ENCODE data around the gene CCDC78. TPM values are rescaled to one million over a fixed set of nuclear protein-coding genes. Genes with fewer than 3 reads are reported as not detected.

CCDC78 gene
- total RNA-seq, 4 donors from 2014 or later: 0.13 TPM; not detected in 3

DNA sequence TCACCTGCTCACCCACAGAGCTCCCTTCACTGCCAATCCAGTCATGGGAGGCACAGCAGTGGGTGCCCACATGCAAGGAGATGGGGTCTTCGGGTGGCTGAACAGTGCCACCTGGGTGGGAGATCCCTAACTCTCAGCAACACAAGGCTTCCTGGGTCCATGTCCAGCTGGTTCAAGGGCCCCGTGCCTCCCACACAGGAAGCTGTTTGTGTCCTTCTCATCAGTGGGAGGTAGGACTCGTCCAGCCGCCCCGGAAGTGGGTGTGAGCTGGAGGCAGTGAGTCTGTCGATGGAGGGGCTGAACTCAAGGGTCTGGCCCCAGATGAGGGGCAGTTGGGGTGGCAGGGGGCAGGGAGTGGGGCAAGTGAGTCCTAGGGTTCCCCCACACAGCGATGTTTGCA, 22.2 kb downstream of the CCDC78 start:
- H3K4me3 ChIP-seq: no peak overlapping the region
- H3K9me3 ChIP-seq: no peaks in the 10 kb centered on the region
- H3K4me1 ChIP-seq: peaks cover 0 to 32% (median 7%) of the 10 kb centered on the region in 3 donors
- WGBS, 2 donors (ENCODE audit: low coverage in 1 of 2): no CpG with 5 or more reads among the region's 7 CpGs
- peaks cover 100% of the 10 kb centered on the region for H3K27me3 ChIP-seq
- no peaks in the 10 kb centered on the region for H3K36me3 ChIP-seq
- no peak for TF ChIP-seq POLR2A (IDR thresholded peaks at IDR 0.05)
- TF ChIP-seq CTCF (IDR thresholded peaks at IDR 0.05): no peak
- no peak overlapping the region for H3K27ac ChIP-seq
- no peak for ATAC-seq

- TF ChIP-seq POLR2AphosphoS5 (IDR thresholded peaks at IDR 0.05) (no peak), EP300 (IDR thresholded peaks at IDR 0.05) (no peak), CTCF (IDR thresholded peaks at IDR 0.05) (no peak), POLR2A (IDR thresholded peaks at IDR 0.05) (no peak)
- H3K9me3 ChIP-seq: no peaks in the 10 kb centered on the region
- no peak overlapping the region for H3K4me3 ChIP-seq
- H3K4me1 ChIP-seq: peaks cover 0 to 32% (median 7%) of the 10 kb centered on the region in 3 donors
- no peak overlapping the region for H3K27ac ChIP-seq
- WGBS, 2 donors (ENCODE audit: low coverage in 1 of 2): 100% methylated on average over 1 of the region's 12 CpGs; no CpG with 5 or more reads in 1 of the 2 donors
- no peak for ATAC-seq
- no peaks in the 10 kb centered on the region for H3K36me3 ChIP-seq
- H3K27me3 ChIP-seq: peaks cover 100% of the 10 kb centered on the region
These were observed 22.8 kb downstream of the CCDC78 start for GRCh38 chr16:703406-703805.

- Histone ChIP-seq H3K4me1 (peaks cover 0 to 32% (median 7%) of the 10 kb centered on the region in 3 donors), H3K27me3 (peaks cover 100% of the 10 kb centered on the region), H3K4me3 (no peak overlapping the region), H3K9me3 (no peaks in the 10 kb centered on the region), H3K27ac (no peak overlapping the region), H3K36me3 (no peaks in the 10 kb centered on the region)
- TF ChIP-seq EP300 (IDR thresholded peaks at IDR 0.05) (no peak), POLR2A (IDR thresholded peaks at IDR 0.05) (no peak), POLR2AphosphoS5 (IDR thresholded peaks at IDR 0.05) (no peak), CTCF (IDR thresholded peaks at IDR 0.05) (no peak)
- WGBS, 2 donors (ENCODE audit: low coverage in 1 of 2): 84 to 88% methylated on average over 6 to 11 of the region's 19 CpGs
- ATAC-seq: no peak
These were observed 23.9 kb downstream of the CCDC78 start for GRCh38 chr16:702341-702740.

- ATAC-seq: peak; percentile 67
- WGBS, 2 donors (ENCODE audit: low coverage in 1 of 2): no CpG with 5 or more reads among the region's 76 CpGs
- peaks cover 0 to 24% (median 3%) of the 10 kb centered on the region in 3 donors for H3K4me1 ChIP-seq
- peaks cover 100% of the 10 kb centered on the region for H3K27me3 ChIP-seq
- H3K27ac ChIP-seq: no peak overlapping the region
- H3K4me3 ChIP-seq: no peak overlapping the region
- no peak for TF ChIP-seq POLR2A (IDR thresholded peaks at IDR 0.05)
- TF ChIP-seq POLR2AphosphoS5 (IDR thresholded peaks at IDR 0.05): no peak
- TF ChIP-seq CTCF (IDR thresholded peaks at IDR 0.05): no peak
- TF ChIP-seq EP300 (IDR thresholded peaks at IDR 0.05): no peak
- no peaks in the 10 kb centered on the region for H3K9me3 ChIP-seq
- no peaks in the 10 kb centered on the region for H3K36me3 ChIP-seq
These were observed 25.3 kb downstream of the CCDC78 start for GRCh38 chr16:700684-701584.
